Peyer's patch (tissue), 4 donors: ENCODE results near the gene NHLRC1. TPM values are rescaled to one million over a fixed set of nuclear protein-coding genes. Genes with fewer than 3 reads are reported as not detected.

ENCODE experiments used
- total RNA-seq, 4 donors: library from RNA; depleted of rRNA; stranded (reverse); fragments of >200 nt; gene quantifications; one replicate each; pipeline ENCODE4 v1.1.0, GENCODE V29; 2016

NHLRC1 gene
- total RNA-seq, 4 donors from 2014 or later, result 1.7 to 4.9 (median 3.3) TPM

Other genes with a start within 250 kb of the NHLRC1 start
- gene KIF13A, start 135.0 kb downstream of the NHLRC1 start, total RNA-seq, result 10 to 100 TPM; 39.6 to 51.6 (median 43.2) TPM
- 10 to 100 TPM; 16.3 to 50.8 (median 26.4) TPM for gene TPMT, start 32.4 kb upstream of the NHLRC1 start, total RNA-seq
- gene KDM1B, start 32.7 kb upstream of the NHLRC1 start, total RNA-seq, result 10 to 100 TPM; 15.1 to 22.1 (median 19.1) TPM
- gene DEK, start 141.9 kb upstream of the NHLRC1 start, total RNA-seq, result 100 to 1,000 TPM in 3 of 4 donors, 10 to 100 TPM in 1; 93.1 to 140 (median 127) TPM